ENCODE results near the gene FGF23.

The FGF23 gene

GRCh38 chr12:4346931-4347330, 32.6 kb downstream of the FGF23 start:
- no peak for DNase-seq (ENCODE audit: low read depth, low spot score)
- no peak overlapping the region for H3K4me3 ChIP-seq (ENCODE audit: low read depth, low read length)
- TF ChIP-seq CTCF (IDR thresholded peaks at IDR 0.05; ENCODE audit: low read depth, low read length) = no peak
- in situ Hi-C loops (cut with HindIII; ENCODE audit: low sequenced_read_pairs) = no loop called here

DNA sequence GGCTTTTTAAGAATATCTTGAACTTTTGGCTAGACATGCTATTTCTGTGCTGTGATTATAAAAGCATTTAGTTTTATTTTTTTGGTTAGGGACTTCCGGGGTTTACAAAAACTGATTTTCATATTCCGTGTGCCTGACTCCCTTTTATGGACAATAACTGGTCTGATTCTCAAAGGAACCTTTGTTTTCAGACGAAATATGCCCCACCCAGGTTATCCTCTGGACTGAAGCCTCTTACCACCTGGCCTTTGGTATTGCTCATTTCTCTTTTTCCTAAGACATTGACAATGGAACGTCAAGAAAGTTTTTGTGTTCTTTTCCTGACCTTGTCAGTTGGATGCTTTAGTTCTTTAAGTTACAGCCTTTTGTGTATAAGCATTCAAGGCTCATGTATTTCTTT, 47.7 kb downstream of the FGF23 start:
- in situ Hi-C loops (cut with HindIII; ENCODE audit: low sequenced_read_pairs) = no loop called here
- no peak for TF ChIP-seq CTCF (IDR thresholded peaks at IDR 0.05; ENCODE audit: low read depth, low read length)
- no peak for DNase-seq (ENCODE audit: low read depth, low spot score)
- H3K4me3 ChIP-seq (ENCODE audit: low read depth, low read length) = no peak overlapping the region

GRCh38 chr12:4331221-4331620, 48.3 kb downstream of the FGF23 start:
- in situ Hi-C loops (cut with HindIII; ENCODE audit: low sequenced_read_pairs) = no loop called here
- no peak for DNase-seq (ENCODE audit: low read depth, low spot score)
- TF ChIP-seq CTCF (IDR thresholded peaks at IDR 0.05; ENCODE audit: low read depth, low read length) = no peak
- no peak overlapping the region for H3K4me3 ChIP-seq (ENCODE audit: low read depth, low read length)

GRCh38 chr12:4330203-4330602, 49.3 kb downstream of the FGF23 start:
- TF ChIP-seq CTCF (IDR thresholded peaks at IDR 0.05; ENCODE audit: low read depth, low read length) = no peak
- H3K4me3 ChIP-seq (ENCODE audit: low read depth, low read length) = no peak overlapping the region
- no peak for DNase-seq (ENCODE audit: low read depth, low spot score)
- in situ Hi-C loops (cut with HindIII; ENCODE audit: low sequenced_read_pairs) = no loop called here

DNA sequence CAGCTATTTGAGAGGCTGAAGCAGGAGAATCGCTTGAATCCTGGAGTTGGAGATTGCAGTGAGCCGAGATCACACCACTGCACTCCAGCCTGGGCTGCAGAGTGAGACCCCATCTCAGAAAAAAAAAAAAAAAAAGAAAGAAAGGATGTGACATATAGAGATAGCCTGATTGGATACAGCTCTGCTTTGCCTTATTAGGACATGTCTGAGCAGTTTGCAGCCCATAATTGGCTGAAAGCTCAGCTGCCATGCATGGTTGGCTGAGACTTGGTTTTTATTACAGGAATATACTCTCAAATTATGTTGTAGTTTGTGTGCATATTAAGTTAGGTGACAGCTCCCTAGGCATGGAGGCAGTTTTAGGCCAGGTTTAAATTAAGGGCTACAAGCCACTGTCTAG, 52.2 kb downstream of the FGF23 start:
- TF ChIP-seq CTCF (IDR thresholded peaks at IDR 0.05; ENCODE audit: low read depth, low read length) = no peak
- in situ Hi-C loops (cut with HindIII; ENCODE audit: low sequenced_read_pairs) = no loop called here

GRCh38 chr12:4325966-4326365, 53.5 kb downstream of the FGF23 start:
- DNase-seq (ENCODE audit: low read depth, low spot score) = no peak
- no peak for TF ChIP-seq CTCF (IDR thresholded peaks at IDR 0.05; ENCODE audit: low read depth, low read length)
- no peak overlapping the region for H3K4me3 ChIP-seq (ENCODE audit: low read depth, low read length)
- in situ Hi-C loops (cut with HindIII; ENCODE audit: low sequenced_read_pairs) = no loop called here

More for the DNA sequence above, 52.2 kb downstream of the FGF23 start:
- DNase-seq (ENCODE audit: low read depth, low spot score) = no peak
- H3K4me3 ChIP-seq (ENCODE audit: low read depth, low read length) = no peak overlapping the region

DNA sequence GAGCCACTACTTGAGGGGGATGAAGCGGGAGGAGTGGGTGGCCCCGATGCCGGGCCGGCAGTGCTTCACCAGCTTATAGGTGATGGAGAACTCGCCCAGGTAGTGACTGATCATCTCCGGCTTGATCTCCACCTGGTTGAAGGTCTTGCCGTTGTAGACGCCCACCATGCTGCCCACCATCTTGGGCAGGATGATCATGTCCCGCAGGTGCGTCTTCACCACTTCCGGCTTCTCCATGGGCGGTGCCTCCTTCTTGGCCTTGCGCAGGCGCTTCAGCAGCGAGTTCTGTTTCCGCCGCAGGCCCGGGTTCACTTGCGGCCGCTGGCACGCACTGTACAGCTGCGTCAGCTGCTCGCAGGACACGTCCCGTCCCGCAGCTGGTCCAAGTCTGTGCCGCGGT, 55.1 kb downstream of the FGF23 start:
- H3K4me3 ChIP-seq (ENCODE audit: low read depth, low read length) = no peak overlapping the region
- DNase-seq (ENCODE audit: low read depth, low spot score) = no peak
- TF ChIP-seq CTCF (IDR thresholded peaks at IDR 0.05; ENCODE audit: low read depth, low read length) = no peak
- in situ Hi-C loops (cut with HindIII; ENCODE audit: low sequenced_read_pairs) = no loop called here
